Stimulated activated CD4-positive, alpha-beta T cell treated with anti-CD3 and anti-CD28 coated beads, Interleukin-15, amount 100 ng/mL, for 48 hours (primary cell): ENCODE data around the gene CNKSR2.
"Not testable (repeated sequence)": the region's sequence is repeated elsewhere in the genome, so short reads cannot be mapped to it uniquely, and the experiment has no call there.

Source experiments
- DNase-seq, 2 donors: peaks; one replicate each; pipeline ENCODE4 v3.0.0-alpha.2; 2020; ENCODE audit warnings: low read depth in 2 of 2

Gene CNKSR2

DNA sequence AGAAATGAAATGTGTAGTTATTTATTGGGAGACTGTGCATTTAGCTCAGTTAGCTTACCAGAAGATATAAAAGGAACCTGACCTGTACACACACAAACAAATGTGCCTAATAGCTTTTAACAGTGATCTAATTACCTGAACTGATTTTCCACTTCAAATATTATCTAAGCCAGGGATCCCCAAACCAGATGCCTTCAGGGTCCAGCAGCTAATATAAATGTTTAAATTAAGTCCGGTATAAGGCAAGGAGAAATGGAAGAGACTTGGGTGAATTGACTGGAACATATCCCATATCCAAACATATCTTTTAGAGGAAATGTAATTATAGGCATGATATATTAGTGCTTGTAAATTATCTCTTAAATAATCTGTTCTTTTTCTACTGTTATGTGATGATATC lies 66.7 kb downstream of the CNKSR2 start:
- DNase-seq = no peak

GRCh38 chrX:21457718-21458117 lies 83.5 kb downstream of the CNKSR2 start:
- DNase-seq = no peak

DNA sequence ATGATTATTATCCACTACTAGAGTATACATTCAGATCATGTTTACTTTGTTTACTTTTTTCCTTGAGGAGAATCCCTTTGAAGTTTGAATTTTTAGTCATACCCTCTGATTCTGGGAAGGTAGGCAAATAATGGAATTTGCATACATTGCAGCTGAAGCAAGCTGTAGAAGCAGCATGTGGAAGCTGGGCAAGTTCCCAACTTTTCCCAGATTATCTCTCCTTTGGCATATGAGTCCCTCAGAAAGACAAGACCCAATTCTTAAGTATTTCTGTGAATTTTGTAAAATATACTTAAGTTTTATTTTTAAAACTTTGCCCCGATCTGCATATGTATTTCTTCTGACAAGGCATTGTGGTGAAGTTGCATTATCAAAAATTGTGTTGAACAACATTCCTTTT lies 94.9 kb downstream of the CNKSR2 start:
- no peak for DNase-seq

- DNase-seq = no peak
These were observed 102.7 kb downstream of the CNKSR2 start for GRCh38 chrX:21476909-21477308.

GRCh38 chrX:21479695-21480270 lies 105.6 kb downstream of the CNKSR2 start:
- DNase-seq = no peak

DNA sequence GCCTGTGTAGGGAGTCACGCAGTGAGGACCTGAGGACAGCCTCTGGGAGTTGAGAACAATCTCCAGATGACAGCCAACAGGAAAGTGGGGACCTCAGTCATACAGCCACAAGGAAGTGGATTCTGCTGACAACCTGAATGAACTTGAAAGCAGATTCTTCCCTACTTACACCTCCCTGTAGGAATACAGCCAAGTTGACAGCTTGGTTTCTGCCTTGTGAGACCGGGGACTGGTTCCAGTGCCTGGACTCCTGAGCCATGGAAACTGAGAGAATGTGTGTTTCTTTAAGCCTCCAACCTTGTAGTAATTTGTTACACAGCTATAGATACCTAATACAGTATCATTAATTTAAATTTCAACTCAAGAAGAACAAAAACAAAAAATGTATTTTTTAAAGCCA lies 107.5 kb downstream of the CNKSR2 start:
- no peak for DNase-seq

DNA sequence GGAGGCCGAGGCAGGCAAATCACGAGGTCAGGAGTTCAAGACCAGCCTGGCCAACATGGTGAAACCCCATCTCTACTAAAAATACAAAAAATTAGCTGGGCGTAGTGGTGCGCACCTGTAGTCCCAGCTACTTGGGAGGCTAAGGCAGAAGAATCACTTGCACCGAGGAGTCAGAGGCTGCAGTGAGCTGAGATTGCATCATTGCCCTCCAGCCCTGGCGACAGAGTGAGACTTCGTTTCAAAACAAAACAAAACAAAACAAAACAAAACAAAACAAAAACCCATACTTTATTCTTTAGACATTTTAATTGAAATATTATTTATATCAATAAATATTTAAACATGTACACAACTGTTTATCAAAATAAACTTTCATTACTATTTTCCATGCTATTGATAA lies 109.8 kb downstream of the CNKSR2 start:
- not testable (repeated sequence) for DNase-seq

- no peak for DNase-seq
These were observed 113.6 kb downstream of the CNKSR2 start for GRCh38 chrX:21487832-21488231.

DNA sequence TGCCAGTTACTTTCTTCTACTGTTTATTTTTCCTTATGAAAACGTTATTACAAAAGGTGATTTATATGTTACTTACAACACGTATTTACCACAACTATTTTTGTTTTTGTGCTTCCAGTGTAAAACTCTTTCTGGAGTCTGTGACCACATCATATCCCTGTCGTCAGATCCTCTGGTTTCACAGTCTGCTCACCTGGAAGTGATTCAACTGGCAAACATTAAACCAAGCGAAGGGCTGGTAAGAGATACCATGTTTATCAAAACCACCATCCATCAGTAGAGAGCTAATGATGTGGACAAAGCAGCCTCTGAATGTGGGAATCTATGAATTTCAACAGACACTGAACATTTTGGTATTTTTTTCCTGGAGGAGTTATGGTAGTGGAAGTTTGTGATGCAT lies 116.1 kb downstream of the CNKSR2 start:
- DNase-seq = no peak

GRCh38 chrX:21493226-21493830 lies 119.1 kb downstream of the CNKSR2 start:
- DNase-seq = no peak

DNA sequence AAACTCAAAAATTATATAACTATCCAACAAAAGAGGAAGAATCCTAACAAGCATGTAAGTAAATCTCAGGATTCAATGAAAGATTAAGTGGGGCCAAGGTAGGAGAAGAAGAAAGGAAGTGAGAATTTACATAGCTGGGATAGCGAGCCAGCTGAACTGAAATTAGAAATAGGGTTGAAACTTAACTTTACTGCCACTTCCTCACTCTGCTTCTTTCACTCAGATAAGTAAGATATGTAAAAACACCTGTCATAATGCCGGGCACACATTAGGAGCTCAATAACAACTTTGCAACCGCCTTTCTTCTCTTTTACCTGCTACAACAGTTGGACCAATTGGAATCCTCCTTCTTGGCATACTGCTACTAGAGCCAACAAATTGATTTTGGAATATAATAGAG lies 129.4 kb downstream of the CNKSR2 start:
- DNase-seq = no peak

DNA sequence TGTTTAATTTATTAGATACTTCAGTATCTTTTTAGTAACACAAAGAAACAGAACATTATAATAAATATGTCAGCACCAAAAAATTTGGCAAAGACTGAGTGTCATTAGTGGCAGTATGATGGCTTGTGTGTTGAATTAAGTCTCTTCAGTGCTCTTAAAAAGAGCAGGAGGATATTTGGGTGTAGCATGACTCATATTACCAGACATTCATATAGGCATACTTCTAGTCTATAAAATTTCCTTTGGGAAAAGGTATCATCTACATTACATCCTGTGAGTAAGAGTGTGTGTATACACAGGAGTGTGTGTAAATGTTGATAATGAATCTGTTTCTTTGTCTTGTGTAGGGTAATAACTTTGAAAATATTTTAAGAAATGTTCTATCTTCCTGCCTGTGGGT lies 135.7 kb downstream of the CNKSR2 start:
- no peak for DNase-seq

DNA sequence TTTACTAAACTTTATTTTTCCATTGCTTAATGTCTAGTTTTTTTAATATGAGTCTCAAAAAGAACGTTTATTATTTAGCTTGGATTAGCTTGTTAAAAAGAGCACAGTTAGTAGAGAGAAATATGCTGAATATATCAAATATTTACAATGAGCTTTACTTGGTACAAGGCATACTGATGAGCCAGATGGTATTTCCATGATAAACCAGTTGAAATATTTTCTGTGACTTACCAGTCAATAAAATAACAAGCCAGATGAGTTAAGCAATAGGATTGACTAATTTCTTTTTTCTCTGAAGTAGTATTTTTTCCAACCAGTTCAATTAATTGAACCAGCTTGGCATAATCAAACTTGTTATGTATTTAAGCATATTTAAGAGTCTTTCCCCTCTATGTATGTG lies 149.8 kb downstream of the CNKSR2 start:
- no peak for DNase-seq

- no peak for DNase-seq
These were observed 153.9 kb downstream of the CNKSR2 start for GRCh38 chrX:21528076-21528475.

DNA sequence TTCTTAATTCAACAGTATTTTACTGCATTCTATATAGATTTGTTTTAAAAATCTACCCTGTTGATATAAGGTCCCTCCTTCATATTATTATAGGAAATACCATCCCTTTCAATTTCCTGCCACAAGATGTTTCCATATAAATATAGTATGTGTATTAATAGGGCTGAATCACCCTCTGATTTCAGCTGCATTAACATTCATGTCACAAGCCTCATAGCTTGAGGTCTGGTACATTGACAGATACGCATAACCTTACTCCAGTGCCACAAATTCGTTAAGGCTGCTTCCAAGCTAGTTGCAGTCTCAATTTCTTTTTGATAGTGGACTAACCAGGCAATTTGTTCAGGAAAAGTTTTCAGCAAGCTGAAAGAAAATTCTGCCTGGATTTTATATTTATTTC lies 155.6 kb downstream of the CNKSR2 start:
- DNase-seq = no peak

GRCh38 chrX:21544642-21545041 lies 170.4 kb downstream of the CNKSR2 start:
- DNase-seq = not testable (repeated sequence)

- no peak for DNase-seq
These were observed 185.2 kb downstream of the CNKSR2 start for GRCh38 chrX:21559417-21559816.

DNA sequence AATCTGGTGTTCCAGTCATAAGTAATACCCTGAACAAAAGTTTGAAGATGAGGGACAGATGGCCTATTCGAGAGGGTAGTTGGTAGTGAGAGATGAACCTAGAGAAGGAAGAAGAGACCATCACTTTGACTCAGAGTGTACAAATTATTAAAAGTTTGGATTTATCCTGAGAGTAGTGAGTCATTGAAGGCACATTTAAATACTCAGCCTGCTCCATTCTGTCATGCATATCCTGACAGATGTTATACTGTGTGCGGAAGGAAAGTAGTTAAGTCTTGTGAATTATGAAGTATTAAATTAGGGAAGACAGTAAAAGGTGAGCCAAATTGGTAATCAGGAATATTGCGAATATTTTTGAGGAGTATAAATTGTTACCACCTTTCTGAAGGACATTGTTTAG lies 190.8 kb downstream of the CNKSR2 start:
- DNase-seq = no peak

GRCh38 chrX:21574793-21575192 lies 200.6 kb downstream of the CNKSR2 start:
- no peak for DNase-seq

- DNase-seq = no peak
These were observed 207.3 kb downstream of the CNKSR2 start for GRCh38 chrX:21581479-21581878.

- no peak for DNase-seq
These were observed 211.8 kb downstream of the CNKSR2 start for GRCh38 chrX:21586001-21586400.

DNA sequence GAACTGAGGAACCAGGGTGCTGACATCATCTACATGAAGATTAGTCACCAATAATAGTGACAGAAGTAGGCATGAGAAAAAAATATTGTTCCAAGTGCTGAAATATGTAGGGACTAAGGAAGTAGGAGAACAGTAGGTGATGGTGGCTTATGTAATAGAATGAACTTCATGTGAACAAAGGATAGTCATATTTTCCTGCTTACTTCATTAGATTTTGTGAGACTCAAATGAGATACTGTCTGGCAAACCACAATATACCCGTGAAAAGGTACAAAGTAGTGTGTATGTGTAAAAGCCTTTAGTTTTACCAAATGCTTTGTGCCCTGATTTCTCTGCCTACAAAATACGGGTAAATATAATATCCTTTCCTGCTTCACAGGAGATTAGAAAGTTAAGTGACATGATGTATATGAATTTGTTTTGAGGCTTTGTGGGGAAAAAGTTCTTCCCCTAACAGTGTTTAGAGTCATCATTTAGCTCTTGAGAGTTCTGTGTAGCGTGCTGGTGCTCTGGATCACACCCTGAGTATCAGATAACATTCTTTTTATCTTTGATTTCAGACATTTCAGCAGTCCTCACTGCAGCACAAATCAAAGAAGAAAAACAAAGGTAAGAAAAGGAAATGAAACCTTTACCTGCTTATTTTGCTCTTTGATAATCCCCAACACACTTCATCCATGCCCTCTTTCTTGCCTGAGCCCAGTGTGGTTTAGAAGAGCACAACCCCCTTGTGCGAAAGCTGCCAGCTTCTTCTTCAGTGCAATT lies 216.0 kb downstream of the CNKSR2 start:
- no peak for DNase-seq

DNA sequence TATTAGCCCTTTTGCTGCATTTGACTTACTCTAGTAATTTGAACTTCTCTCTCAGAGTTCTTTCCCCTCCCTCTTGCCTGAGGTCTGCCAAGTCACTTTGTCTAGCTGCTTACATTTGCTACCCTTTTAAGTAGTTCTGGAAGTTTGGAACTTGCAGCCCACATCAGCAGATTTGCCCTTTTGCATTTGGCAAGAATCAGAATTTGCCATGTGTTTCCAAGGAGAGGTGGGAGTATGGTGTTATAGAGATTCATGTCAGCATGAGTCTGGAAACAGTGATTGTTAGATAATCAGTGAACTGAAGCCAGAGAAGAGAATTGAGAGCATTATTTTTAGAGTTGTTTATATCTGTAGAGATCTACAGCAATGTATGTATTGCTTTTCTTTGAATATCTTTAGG lies 231.8 kb downstream of the CNKSR2 start:
- no peak for DNase-seq
